HG03159 (cell line): ENCODE measurements around the gene CALHM1.
"Not testable (repeated sequence)": the region's sequence is repeated elsewhere in the genome, so short reads cannot be mapped to it uniquely, and the experiment has no call there.

Source experiments
- ATAC-seq: cut with Tn5 transposase; IDR thresholded peaks from one replicate; pipeline ENCODE4 v1.9.1; 2021; ENCODE audit warnings: mild to moderate bottlenecking, moderate library complexity; ENCODE audit not compliant: unreplicated experiment

CALHM1 gene

GRCh38 chr10:103440416-103440815 is 18.3 kb downstream of the CALHM1 start:
- ATAC-seq: no peak

- no peak for ATAC-seq
Measured at GRCh38 chr10:103439776-103440175, 18.9 kb downstream of the CALHM1 start.

GRCh38 chr10:103433858-103434257 is 24.8 kb downstream of the CALHM1 start:
- no peak for ATAC-seq

GRCh38 chr10:103431902-103432301 is 26.8 kb downstream of the CALHM1 start:
- ATAC-seq: no peak

GRCh38 chr10:103429647-103430046 is 29.1 kb downstream of the CALHM1 start:
- ATAC-seq: no peak

GRCh38 chr10:103428989-103429643 is 29.6 kb downstream of the CALHM1 start:
- no peak for ATAC-seq

- ATAC-seq: no peak
Measured at GRCh38 chr10:103427866-103428265, 30.8 kb downstream of the CALHM1 start.

GRCh38 chr10:103423748-103424147 is 35.0 kb downstream of the CALHM1 start:
- no peak for ATAC-seq

GRCh38 chr10:103419101-103419500 is 39.6 kb downstream of the CALHM1 start:
- ATAC-seq: no peak

- no peak for ATAC-seq
Measured at GRCh38 chr10:103417601-103418000, 41.1 kb downstream of the CALHM1 start.

GRCh38 chr10:103417148-103417469 is 41.6 kb downstream of the CALHM1 start:
- ATAC-seq: not testable (repeated sequence)

GRCh38 chr10:103416436-103417147 is 42.1 kb downstream of the CALHM1 start:
- no peak for ATAC-seq

GRCh38 chr10:103415581-103415980 is 43.1 kb downstream of the CALHM1 start:
- ATAC-seq: no peak

GRCh38 chr10:103413564-103413963 is 45.1 kb downstream of the CALHM1 start:
- no peak for ATAC-seq
